ENCODE measurements around the gene TREM1.
"Not testable (repeated sequence)": the region's sequence is repeated elsewhere in the genome, so short reads cannot be mapped to it uniquely, and the experiment has no call there.

Gene TREM1

DNA sequence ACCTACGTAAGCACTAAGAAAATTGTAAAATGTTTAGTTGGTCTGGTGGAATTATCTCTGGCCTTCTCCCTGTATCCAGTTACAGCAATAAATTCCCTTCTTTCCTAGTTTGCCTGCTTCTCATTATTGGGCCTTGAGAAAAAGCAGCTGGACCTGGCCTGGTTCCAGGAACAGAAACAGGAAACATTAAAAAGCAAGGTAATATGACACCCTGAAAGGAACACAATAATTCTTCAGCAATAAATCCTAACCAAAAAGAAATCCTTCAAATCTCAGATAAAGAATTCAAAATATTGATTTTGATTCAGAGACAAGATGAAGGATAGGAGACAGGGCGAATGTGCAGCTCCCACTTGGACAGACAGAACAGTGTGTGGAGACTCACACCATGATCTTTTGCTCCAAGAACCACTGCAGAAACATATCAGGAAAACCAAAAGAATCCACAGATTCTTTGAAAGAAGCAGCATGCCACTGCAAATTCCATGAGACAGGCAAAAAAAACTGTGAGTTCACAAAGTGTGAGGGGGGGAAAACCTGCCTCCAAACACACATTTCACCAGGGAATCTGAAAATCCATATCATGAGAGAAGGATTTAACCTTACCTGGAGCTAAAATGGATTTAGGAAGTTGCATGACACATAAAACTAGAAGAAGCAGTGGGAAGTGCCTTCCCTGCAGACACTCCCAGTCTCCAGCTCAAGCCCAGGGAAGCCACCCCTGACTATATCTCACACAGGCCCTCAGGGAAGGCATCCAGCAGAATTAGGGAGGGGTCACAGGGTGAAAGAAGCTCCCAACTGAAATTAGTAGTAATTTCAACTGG is 28.9 kb downstream of the TREM1 start:
- no peak for DNase-seq

DNA sequence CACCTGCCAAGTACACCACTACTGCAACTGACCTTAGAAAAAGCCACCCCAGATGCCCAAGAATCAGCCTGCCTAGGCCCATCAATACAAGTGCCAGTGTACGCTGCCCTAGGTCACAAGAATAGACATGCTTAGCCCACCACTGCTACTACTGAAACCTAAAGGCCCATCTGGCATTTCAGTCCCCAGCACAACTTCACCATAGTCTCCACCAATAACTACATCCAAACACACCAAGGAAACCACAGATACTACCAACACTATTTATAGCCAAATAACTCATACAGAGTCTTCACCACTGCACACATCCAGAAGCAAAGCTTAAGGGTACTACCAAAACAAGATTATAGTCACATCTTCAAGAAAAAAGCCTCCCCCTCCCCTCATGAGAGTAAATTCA is 30.1 kb downstream of the TREM1 start:
- DNase-seq, result no peak

- DNase-seq, result no peak
These were observed 30.7 kb downstream of the TREM1 start for GRCh38 chr6:41255638-41256246.

DNA sequence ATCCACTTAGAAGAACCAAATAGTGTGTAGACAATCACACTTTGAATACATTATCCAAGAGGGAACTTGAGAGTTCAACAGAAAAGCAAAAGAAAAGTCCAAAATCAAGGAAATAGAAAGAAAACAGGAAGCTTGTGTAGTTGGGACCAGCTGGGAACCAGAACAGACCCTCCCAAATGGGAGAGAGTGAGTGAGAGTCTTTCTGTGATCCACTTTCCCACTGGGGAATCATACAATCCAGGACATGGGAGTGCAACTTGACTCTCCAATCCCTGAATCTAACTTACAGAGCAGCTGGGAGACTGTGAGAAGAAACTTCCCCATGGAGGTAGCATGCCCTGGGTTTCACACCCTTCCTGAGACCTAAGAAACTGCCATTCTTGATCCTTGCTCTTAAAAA is 31.4 kb downstream of the TREM1 start:
- no peak for DNase-seq

- peak; percentile 48 to 73 (median 62) for DNase-seq
These were observed 33.9 kb downstream of the TREM1 start for GRCh38 chr6:41252401-41253169.

GRCh38 chr6:41247882-41248705 is 38.4 kb downstream of the TREM1 start:
- DNase-seq, result no peak

- no peak for DNase-seq
These were observed 39.1 kb downstream of the TREM1 start for GRCh38 chr6:41247288-41247865.

- DNase-seq, result not testable (repeated sequence)
These were observed 40.0 kb downstream of the TREM1 start for GRCh38 chr6:41246529-41246928.

DNA sequence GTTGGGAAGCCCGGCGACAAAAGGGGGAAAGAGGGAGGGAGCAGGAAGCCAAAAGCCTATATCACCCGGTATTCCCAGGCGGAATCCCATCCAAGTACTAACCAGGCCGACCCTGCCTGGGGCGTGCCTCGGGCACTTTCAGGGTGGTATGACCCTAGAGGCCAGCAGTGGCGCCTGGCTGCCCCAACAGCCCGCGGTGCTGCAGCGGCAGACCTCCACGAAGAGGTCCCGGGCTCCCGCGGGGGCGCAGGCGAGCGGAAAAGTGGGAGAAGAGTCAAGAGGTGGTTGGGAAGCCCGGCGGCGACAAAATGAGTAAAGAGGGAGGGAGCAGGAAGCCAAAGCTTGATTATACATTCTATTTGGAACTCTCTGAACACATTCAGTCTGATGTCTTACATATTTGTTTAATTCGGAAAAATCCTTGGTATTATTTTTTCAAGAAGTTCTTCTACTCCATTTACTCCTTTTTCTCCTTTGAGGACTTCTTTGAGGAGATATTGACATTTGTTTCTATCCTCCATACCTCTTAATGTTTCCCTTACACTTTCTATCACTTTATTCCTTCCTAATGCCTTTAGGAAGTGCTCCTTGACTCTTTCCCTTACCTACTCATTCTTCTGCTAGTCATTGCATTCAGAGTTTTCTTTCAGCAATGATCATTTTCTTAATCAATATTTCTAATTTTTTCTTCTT is 46.9 kb downstream of the TREM1 start:
- DNase-seq, result no peak

GRCh38 chr6:41237128-41237527 is 49.4 kb downstream of the TREM1 start:
- DNase-seq, result no peak

- no peak for DNase-seq
These were observed 50.2 kb downstream of the TREM1 start for GRCh38 chr6:41236276-41236675.

- DNase-seq, result no peak
These were observed 53.8 kb downstream of the TREM1 start for GRCh38 chr6:41232667-41233066.

GRCh38 chr6:41231246-41231645 is 55.2 kb downstream of the TREM1 start:
- DNase-seq, result no peak

GRCh38 chr6:41229721-41230120 is 56.8 kb downstream of the TREM1 start:
- DNase-seq, result no peak

- peak; percentile 13 to 64 (median 48) for DNase-seq
These were observed 57.9 kb downstream of the TREM1 start for GRCh38 chr6:41228616-41229015.

DNA sequence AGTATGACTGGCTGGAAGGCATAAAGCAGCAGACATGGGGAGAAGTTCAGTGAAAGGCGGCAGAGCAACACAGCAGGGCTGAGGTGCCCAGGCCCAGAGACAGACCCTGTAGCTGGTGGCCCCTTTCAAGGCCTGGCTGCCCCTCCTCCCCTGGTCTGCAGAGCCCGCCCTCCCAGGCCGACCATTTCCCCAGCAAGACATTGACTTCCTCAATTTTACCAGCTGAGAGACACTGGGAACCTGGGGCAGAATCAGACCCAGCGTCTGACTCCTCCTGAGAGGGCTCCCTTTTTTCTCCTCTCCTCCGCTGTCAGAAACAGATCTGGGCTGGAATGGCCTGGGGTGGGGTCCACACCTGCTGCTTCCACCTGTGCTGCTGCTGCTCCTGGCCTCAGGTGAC is 58.4 kb downstream of the TREM1 start, which contains the start of gene TREML4:
Gene TREML4, plus strand, starts transcription at position 254 of the 400 bp plus-strand sequence. Its CDS starts 79 bp downstream, at position 333.
- peak in 1 of 4 experiments; percentile 66 for DNase-seq

- no peak for DNase-seq
These were observed 59.7 kb downstream of the TREM1 start for GRCh38 chr6:41226752-41227151.

DNA sequence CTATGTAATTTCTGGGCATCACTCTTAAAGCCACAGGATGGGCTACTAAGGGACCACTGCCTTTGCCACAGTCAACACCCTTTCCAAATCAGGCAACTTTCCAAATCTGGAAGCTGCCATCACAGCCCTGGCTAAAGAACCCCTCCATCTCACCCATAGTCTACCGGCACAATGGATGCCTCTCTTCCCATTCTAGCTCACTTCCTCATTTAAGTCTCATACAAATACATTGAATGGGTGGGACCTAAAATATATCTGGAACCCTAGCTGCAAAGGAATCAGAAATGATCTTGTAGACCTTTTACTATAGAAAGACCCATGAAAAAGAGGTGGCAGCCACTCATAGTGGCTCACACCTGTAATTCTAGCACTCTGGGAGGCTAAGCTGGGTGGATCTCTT is 61.7 kb downstream of the TREM1 start:
- peak in 1 of 4 experiments; percentile 23 for DNase-seq
